ENCODE results near the gene SIRPB1.
"Not testable (repeated sequence)": the region's sequence is repeated elsewhere in the genome, so short reads cannot be mapped to it uniquely, and the experiment has no call there.

Gene SIRPB1

DNA sequence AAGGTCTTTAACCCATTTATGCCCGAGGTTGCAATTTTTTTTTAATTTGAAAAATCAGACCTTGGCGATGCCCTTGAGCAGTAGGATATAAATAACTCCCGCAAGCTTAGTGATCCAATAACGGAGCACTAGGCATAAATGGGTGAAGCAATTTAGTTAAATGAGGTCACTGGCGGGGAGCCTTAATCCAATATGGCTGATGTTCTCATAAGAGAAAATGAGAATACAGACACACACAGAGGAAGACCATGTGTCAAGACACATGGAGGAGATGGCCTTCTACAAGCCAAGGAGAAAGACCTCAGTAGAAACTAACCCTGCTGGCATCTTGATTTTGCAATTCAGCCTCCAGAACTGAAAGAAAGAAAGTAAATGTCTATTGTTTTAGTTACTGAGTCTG, 37.0 kb upstream of the SIRPB1 start:
- 83% methylated on average over 5 of the region's 5 CpGs for WGBS
- no peaks in the 10 kb centered on the region for H3K36me3 ChIP-seq (ENCODE audit: insufficient read depth, low read length)
- H3K4me1 ChIP-seq (ENCODE audit: insufficient read depth, low read length), result no peaks in the 10 kb centered on the region

DNA sequence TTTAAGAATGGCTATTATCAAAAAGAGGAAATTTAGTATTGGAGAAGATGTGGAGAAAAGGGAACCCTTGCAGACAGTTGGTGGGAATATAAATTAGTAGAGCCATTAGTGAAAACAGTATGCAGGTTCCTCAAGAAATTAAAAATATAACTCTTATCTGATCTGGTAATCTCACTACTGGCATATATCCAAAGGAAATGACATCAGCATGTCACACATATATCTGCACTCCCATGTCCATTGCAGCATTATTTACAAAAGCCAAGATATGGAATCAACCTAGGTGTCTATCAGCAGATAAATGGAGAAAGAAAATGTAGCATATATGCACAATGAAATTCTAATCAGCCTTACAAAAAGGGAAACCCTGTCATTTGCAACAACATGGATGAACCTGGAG, 35.2 kb upstream of the SIRPB1 start:
- Histone ChIP-seq H3K4me1 (ENCODE audit: insufficient read depth, low read length) (no peaks in the 10 kb centered on the region), H3K27ac (ENCODE audit: low read depth, low read length) (no peak overlapping the region), H3K4me3 (ENCODE audit: low read length) (no peak overlapping the region), H3K27me3 (ENCODE audit: insufficient read depth, low read length) (no peaks in the 10 kb centered on the region; the same call in 1 of the 2 replicates), H3K9me3 (ENCODE audit: insufficient read depth, low read depth, low read length) (no peaks in the 10 kb centered on the region; the same call in 1 of the 2 replicates), H3K36me3 (ENCODE audit: insufficient read depth, low read length) (no peaks in the 10 kb centered on the region), H3K9ac (ENCODE audit: low read depth, low read length) (no peak overlapping the region)

More for the DNA sequence above, 37.0 kb upstream of the SIRPB1 start:
- Histone ChIP-seq H3K4me3 (ENCODE audit: low read length) (no peak overlapping the region), H3K9me3 (ENCODE audit: insufficient read depth, low read depth, low read length) (no peaks in the 10 kb centered on the region; the same call in 1 of the 2 replicates), H3K9ac (ENCODE audit: low read depth, low read length) (no peak overlapping the region), H3K27me3 (ENCODE audit: insufficient read depth, low read length) (no peaks in the 10 kb centered on the region; the same call in 1 of the 2 replicates), H3K27ac (ENCODE audit: low read depth, low read length) (no peak overlapping the region)

DNA sequence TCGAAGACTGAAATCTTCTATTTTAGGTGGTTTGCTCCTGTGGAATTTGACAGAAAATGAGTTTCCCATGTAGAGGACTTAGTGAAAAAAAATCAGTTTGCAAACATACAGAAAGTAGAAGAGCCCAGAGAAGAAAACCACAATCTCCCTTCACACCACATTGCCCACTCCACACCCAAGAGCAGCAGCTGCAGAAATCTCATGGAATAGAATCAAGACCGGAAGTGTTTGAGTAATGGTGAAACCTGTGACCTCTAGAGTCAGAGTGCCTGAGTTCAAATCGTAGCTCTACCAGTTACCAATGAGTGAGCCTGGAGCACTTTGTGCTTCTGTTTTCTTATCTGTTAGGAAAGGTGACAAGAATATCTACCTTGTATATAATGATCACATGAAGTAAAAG, 33.2 kb upstream of the SIRPB1 start:
- no peak overlapping the region for H3K27ac ChIP-seq (ENCODE audit: low read depth, low read length)
- WGBS, result 93% methylated on average over 3 of the region's 3 CpGs

DNA sequence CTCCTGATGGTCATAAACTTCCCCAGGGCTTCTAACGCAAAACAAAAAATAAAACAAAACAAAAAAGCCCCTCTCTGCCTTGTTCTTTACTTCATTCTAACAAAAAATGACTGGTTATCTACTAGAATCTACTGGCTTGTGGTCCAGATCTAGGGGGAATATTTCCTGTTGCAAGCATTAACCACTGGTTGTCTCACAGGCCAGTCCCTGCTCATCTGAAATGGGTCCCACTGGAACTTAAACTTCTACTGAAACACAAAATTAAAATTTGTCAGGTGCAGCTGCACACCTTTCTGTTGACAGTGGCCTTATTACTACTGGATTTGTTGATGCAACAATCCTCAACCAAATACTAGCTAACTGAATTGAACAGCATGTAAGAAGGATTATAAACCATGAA, 32.3 kb upstream of the SIRPB1 start:
- H3K36me3 ChIP-seq (ENCODE audit: insufficient read depth, low read length), result no peaks in the 10 kb centered on the region
- no peaks in the 10 kb centered on the region for H3K27me3 ChIP-seq (ENCODE audit: insufficient read depth, low read length)
- no peaks in the 10 kb centered on the region; the same call in 1 of the 2 replicates for H3K9me3 ChIP-seq (ENCODE audit: insufficient read depth, low read depth, low read length)
- H3K4me1 ChIP-seq (ENCODE audit: insufficient read depth, low read length), result no peaks in the 10 kb centered on the region
- no peak overlapping the region for H3K9ac ChIP-seq (ENCODE audit: low read depth, low read length)
- no peak overlapping the region for H3K27ac ChIP-seq (ENCODE audit: low read depth, low read length)
- H3K4me3 ChIP-seq (ENCODE audit: low read length), result no peak overlapping the region
- 86% methylated on average over 1 of the region's 1 CpG for WGBS

More for the DNA sequence above, 33.2 kb upstream of the SIRPB1 start:
- Histone ChIP-seq H3K4me3 (ENCODE audit: low read length) (no peak overlapping the region), H3K9ac (ENCODE audit: low read depth, low read length) (no peak overlapping the region), H3K9me3 (ENCODE audit: insufficient read depth, low read depth, low read length) (no peaks in the 10 kb centered on the region; the same call in 1 of the 2 replicates), H3K4me1 (ENCODE audit: insufficient read depth, low read length) (no peaks in the 10 kb centered on the region), H3K36me3 (ENCODE audit: insufficient read depth, low read length) (no peaks in the 10 kb centered on the region), H3K27me3 (ENCODE audit: insufficient read depth, low read length) (no peaks in the 10 kb centered on the region)

DNA sequence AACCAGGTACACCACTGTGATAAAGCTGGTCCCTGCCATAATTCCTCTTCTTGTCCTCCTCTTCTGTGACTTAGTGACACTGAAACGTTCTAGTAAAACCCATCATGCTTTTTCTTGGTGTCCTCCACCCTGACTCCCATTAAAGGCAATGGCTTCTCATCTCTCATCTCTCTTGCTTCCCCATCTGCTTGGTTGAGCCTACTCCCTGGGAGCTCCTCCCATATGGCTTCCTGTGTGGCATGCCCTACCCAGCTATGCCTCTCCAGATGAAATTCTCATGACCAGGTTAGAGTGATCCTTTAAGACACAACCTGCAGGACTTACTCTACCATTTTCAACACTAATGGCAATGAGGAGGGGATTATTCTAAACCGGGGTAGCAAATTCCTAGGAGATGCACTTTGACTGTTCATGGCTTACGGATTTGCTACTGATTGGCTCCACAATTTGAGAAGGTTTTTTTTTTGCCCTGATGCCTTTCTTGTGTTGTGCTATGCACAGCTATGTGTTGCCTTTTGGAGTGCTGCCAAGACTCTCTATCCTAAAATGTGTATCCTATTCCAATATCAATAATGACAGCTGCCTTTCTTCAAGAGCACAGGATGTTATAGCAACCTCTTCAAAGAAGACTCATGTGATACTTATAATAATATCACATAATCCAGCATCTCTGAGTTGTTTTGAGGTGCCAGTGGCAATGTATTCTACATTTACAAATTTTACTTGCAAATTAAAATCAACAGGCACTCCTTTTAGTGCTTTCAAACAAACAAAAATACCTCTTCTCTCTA, 31.7 kb upstream of the SIRPB1 start:
- Histone ChIP-seq H3K36me3 (ENCODE audit: insufficient read depth, low read length) (no peaks in the 10 kb centered on the region), H3K9me3 (ENCODE audit: insufficient read depth, low read depth, low read length) (no peaks in the 10 kb centered on the region; the same call in 1 of the 2 replicates), H3K4me3 (ENCODE audit: low read length) (no peak overlapping the region), H3K9ac (ENCODE audit: low read depth, low read length) (no peak overlapping the region), H3K4me1 (ENCODE audit: insufficient read depth, low read length) (no peaks in the 10 kb centered on the region), H3K27ac (ENCODE audit: low read depth, low read length) (no peak overlapping the region), H3K27me3 (ENCODE audit: insufficient read depth, low read length) (no peaks in the 10 kb centered on the region)
- WGBS, result 89% methylated on average over 3 of the region's 3 CpGs

DNA sequence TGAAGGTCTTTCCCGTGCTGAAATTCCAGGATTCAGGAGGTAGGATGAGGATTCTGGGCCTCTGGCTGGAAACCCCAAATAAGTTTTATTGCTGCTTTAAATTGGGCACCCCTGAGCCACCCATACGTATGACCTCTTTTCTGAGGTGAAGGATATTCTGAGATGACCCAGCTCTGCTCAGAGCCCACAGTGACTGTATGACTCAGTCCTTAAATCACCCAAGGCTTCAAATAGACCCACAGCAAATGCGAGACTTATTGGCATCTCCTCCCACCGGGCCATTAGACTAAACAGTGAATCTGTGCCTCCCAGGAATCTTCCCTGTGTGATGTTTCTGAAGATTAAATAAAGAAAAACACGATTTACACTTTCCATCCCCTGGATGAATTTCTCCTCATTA, 28.3 kb upstream of the SIRPB1 start:
- 76% methylated on average over 4 of the region's 5 CpGs for WGBS
- Histone ChIP-seq H3K27ac (ENCODE audit: low read depth, low read length) (no peak overlapping the region), H3K36me3 (ENCODE audit: insufficient read depth, low read length) (no peaks in the 10 kb centered on the region), H3K4me3 (ENCODE audit: low read length) (no peak overlapping the region), H3K27me3 (ENCODE audit: insufficient read depth, low read length) (no peaks in the 10 kb centered on the region), H3K4me1 (ENCODE audit: insufficient read depth, low read length) (no peaks in the 10 kb centered on the region), H3K9ac (ENCODE audit: low read depth, low read length) (no peak overlapping the region), H3K9me3 (ENCODE audit: insufficient read depth, low read depth, low read length) (no peaks in the 10 kb centered on the region)

DNA sequence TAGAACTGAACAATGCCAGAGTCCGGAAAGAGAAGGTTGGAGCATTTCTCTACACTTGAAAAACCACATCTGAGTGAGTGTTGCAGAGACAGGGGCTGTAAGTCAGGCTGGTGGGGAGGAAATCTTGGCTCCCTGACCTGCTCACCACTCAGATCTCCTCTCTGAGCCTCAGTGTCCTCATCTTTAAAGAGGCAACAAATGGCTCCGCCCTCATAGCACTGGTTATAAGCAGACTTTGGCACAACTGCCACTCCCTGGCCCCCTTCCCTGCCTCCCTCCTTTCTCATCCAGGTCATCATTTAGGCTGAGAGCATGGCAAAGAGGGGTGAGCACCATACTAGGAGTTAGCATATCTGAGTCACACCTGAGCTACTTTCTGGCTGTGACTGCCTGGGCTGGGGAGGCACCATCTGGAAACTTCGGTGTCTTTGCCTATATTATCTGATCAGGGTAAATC, 27.2 kb upstream of the SIRPB1 start:
- 82% methylated on average over 3 of the region's 3 CpGs for WGBS
- Histone ChIP-seq H3K4me3 (ENCODE audit: low read length) (no peak overlapping the region), H3K27ac (ENCODE audit: low read depth, low read length) (no peak overlapping the region), H3K9me3 (ENCODE audit: insufficient read depth, low read depth, low read length) (no peaks in the 10 kb centered on the region), H3K27me3 (ENCODE audit: insufficient read depth, low read length) (no peaks in the 10 kb centered on the region), H3K9ac (ENCODE audit: low read depth, low read length) (no peak overlapping the region), H3K4me1 (ENCODE audit: insufficient read depth, low read length) (no peaks in the 10 kb centered on the region), H3K36me3 (ENCODE audit: insufficient read depth, low read length) (no peaks in the 10 kb centered on the region)

DNA sequence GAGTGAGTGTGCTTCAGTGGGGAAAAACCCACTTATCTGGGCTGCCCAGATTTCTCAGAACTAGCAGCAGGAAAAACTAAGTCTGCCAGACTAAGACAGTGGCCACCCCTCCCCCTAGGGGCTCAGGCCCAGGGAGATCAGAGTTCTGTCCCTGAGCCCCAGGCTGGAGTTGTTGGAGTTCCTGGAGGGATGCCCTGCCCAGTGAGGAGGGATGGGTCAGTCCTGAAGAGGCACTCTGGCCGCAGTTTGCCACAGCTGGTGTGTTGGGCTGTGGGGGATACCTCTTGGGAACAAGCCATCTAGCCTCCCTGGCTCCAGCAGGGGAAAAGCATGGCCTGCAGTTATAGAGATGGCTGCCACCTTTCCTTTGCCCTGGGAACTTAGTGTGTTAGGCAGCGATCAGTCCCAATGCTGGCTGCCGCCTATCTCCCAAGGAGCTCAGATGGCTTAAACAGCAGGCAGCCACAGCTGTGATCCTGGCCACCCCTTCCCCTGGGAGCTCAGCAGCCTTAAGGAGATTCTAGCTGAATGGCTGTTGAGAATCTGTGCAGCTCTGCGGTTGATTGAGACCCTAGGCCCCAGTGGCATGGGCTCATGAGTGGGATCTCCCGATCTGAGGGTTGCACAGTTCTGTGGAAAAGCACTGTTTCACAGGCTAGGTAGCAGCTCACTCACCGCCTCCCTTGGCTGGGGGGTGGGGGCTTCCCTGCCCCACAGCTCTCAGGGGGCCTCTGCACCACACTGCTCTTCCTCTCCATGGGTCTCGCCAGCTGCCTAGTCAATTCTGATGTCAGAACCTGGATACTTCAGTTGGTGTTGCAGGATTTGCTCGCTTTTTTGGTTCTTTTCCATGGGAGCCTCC, 24.5 kb upstream of the SIRPB1 start:
- Histone ChIP-seq H3K9ac (ENCODE audit: low read depth, low read length) (no peak overlapping the region), H3K27me3 (ENCODE audit: insufficient read depth, low read length) (no peaks in the 10 kb centered on the region), H3K4me1 (ENCODE audit: insufficient read depth, low read length) (no peaks in the 10 kb centered on the region), H3K9me3 (ENCODE audit: insufficient read depth, low read depth, low read length) (no peaks in the 10 kb centered on the region; the same call in 1 of the 2 replicates), H3K36me3 (ENCODE audit: insufficient read depth, low read length) (no peaks in the 10 kb centered on the region), H3K4me3 (ENCODE audit: low read length) (no peak overlapping the region), H3K27ac (ENCODE audit: low read depth, low read length) (no peak overlapping the region)
- WGBS, result 93% methylated on average over 8 of the region's 8 CpGs

DNA sequence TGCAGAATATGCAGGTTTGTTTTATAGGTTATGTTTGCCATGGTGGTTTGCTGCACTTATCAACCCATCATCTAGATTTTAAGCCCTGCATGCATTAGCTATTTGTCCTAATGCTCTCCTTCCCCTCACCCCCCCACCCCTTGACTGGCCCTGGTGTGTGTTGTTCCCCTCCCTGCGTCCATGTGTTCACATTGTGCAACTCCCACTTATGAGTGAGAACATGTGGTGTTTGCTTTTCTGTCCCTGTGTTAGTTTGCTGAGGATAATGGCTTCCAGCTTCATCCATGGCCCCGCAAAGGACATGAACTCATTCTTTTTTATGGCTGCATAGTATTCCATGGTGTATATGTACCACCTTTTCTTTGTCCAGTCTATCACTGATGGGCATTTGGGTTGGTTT, 18.8 kb upstream of the SIRPB1 start:
- not testable (repeated sequence) for H3K9me3 ChIP-seq (ENCODE audit: insufficient read depth, low read depth, low read length); H3K27ac ChIP-seq (ENCODE audit: low read depth, low read length); H3K36me3 ChIP-seq (ENCODE audit: insufficient read depth, low read length); H3K4me3 ChIP-seq (ENCODE audit: low read length); H3K4me1 ChIP-seq (ENCODE audit: insufficient read depth, low read length); H3K9ac ChIP-seq (ENCODE audit: low read depth, low read length); H3K27me3 ChIP-seq (ENCODE audit: insufficient read depth, low read length)
- WGBS, result 88% methylated on average over 1 of the region's 2 CpGs

DNA sequence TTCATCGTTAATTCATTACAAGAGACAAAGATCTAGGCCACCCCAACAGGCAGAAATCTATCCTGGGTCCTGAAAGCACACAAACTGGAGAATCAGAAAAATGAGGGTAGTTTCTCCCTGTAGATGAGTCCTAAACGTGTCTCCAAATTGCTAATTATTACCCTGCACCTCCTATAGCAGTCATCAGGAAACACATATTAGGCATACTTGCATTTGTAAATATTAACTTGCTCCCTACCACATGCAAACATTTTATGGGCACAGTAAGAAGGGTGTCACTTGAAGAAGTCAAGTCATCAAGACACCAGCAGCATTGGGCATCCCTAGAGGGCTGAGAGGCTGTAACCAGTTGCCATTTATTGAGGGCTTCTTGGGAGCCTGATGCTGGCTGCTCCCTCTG, 17.9 kb upstream of the SIRPB1 start:
- 94% methylated on average over 2 of the region's 2 CpGs for WGBS
- Histone ChIP-seq H3K4me3 (ENCODE audit: low read length) (no peak overlapping the region), H3K9me3 (ENCODE audit: insufficient read depth, low read depth, low read length) (no peaks in the 10 kb centered on the region; the same call in 1 of the 2 replicates)

DNA sequence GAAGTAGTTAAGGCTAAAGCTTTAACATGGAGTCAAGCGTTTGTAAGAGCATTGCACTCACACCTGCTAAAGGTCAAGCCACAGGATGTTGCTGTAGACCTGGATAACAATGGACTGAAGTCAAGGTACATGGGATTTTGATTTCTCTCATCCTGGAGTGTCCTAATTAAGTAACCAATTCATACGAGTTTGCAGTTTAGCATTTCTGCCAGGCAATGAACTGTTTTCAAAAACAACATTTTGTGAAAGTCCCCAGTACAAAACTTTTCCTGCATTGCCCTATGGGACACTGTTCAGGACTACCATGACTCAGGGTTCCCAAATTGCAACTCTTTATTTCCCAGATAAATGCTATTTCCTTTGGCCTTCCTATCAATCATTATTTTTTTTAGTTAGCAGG, 17.4 kb upstream of the SIRPB1 start:
- Histone ChIP-seq H3K27ac (ENCODE audit: low read depth, low read length) (no peak overlapping the region), H3K4me3 (ENCODE audit: low read length) (no peak overlapping the region), H3K9me3 (ENCODE audit: insufficient read depth, low read depth, low read length) (no peaks in the 10 kb centered on the region; the same call in 1 of the 2 replicates), H3K27me3 (ENCODE audit: insufficient read depth, low read length) (no peaks in the 10 kb centered on the region), H3K4me1 (ENCODE audit: insufficient read depth, low read length) (no peaks in the 10 kb centered on the region), H3K9ac (ENCODE audit: low read depth, low read length) (no peak overlapping the region), H3K36me3 (ENCODE audit: insufficient read depth, low read length) (no peaks in the 10 kb centered on the region)
- 86% methylated on average over 2 of the region's 2 CpGs for WGBS

More for the DNA sequence above, 17.9 kb upstream of the SIRPB1 start:
- H3K4me1 ChIP-seq (ENCODE audit: insufficient read depth, low read length), result no peaks in the 10 kb centered on the region
- H3K27ac ChIP-seq (ENCODE audit: low read depth, low read length), result no peak overlapping the region
- no peaks in the 10 kb centered on the region for H3K27me3 ChIP-seq (ENCODE audit: insufficient read depth, low read length)
- no peaks in the 10 kb centered on the region for H3K36me3 ChIP-seq (ENCODE audit: insufficient read depth, low read length)
- no peak overlapping the region for H3K9ac ChIP-seq (ENCODE audit: low read depth, low read length)

Measured in HUES64 (cell line).